ENCODE measurements around the gene VPS16. TPM values are rescaled to one million over a fixed set of nuclear protein-coding genes. Genes with fewer than 3 reads are reported as not detected.
A peak's percentile ranks its signal among the peaks of the same experiment; 100 is the strongest.

Gene VPS16
- total and polyA plus RNA-seq, 2 experiments from 2014 or later: 24.2 to 35.2 TPM

- Histone ChIP-seq H2AFZ (no peak overlapping the region), H3K9me2 (ENCODE audit: insufficient read depth) (no peaks in the 10 kb centered on the region), H3K4me1 (ENCODE audit: insufficient read depth) (peaks cover 6% of the 10 kb centered on the region), H3K36me3 (ENCODE audit: low read depth) (no peaks in the 10 kb centered on the region), H3K4me3 (no peak overlapping the region), H4K20me1 (ENCODE audit: insufficient read depth) (no peaks in the 10 kb centered on the region), H3K27me3 (replicated peaks; ENCODE audit: insufficient read depth) (no peaks in the 10 kb centered on the region), H3K79me2 (ENCODE audit: insufficient read depth) (no peaks in the 10 kb centered on the region), H3K27ac (no peak overlapping the region), H3K9me3 (ENCODE audit: low read depth) (no peaks in the 10 kb centered on the region), H3K4me2 (ENCODE audit: unreplicated experiment) (no peak overlapping the region), H3F3A (ENCODE audit: insufficient read depth) (peaks cover 16% of the 10 kb centered on the region), H3K9ac (no peak overlapping the region)
- no peak for DNase-seq
- 93 to 96% methylated on average over 3 of the region's 3 CpGs for WGBS, 2 experiments (ENCODE audit: low coverage in 1 of 2, low lambda C conversion rate in 2 of 2, missing lambda C conversion rate in 2 of 2)
- in situ Hi-C loops (cut with MboI): no loop called here
- TF ChIP-seq EZH2 (IDR thresholded peaks at IDR 0.05; ENCODE audit: insufficient read depth, poor library complexity, severe bottlenecking) (no peak), EZH2phosphoT487 (IDR thresholded peaks at IDR 0.05; ENCODE audit: insufficient read depth, low read depth) (no peak)
Measured at GRCh38 chr20:2865630-2866029, 25.1 kb downstream of the VPS16 start.

GRCh38 chr20:2866236-2866635 lies 25.7 kb downstream of the VPS16 start:
- DNase-seq: no peak
- 94 to 96% methylated on average over 11 of the region's 11 CpGs for WGBS, 2 experiments (ENCODE audit: low coverage in 1 of 2, low lambda C conversion rate in 2 of 2, missing lambda C conversion rate in 2 of 2)

GRCh38 chr20:2867081-2867864 lies 26.7 kb downstream of the VPS16 start:
- no peak for TF ChIP-seq EZH2phosphoT487 (IDR thresholded peaks at IDR 0.05; ENCODE audit: insufficient read depth, low read depth)
- no peak for TF ChIP-seq EZH2 (IDR thresholded peaks at IDR 0.05; ENCODE audit: insufficient read depth, poor library complexity, severe bottlenecking)
- H3K4me2 ChIP-seq (ENCODE audit: unreplicated experiment): no peak overlapping the region
- H2AFZ ChIP-seq: no peak overlapping the region
- DNase-seq: peak; percentile 4
- no peaks in the 10 kb centered on the region for H4K20me1 ChIP-seq (ENCODE audit: insufficient read depth)
- no peaks in the 10 kb centered on the region for H3K27me3 ChIP-seq (replicated peaks; ENCODE audit: insufficient read depth)
- H3K36me3 ChIP-seq (ENCODE audit: low read depth): no peaks in the 10 kb centered on the region
- H3K4me3 ChIP-seq: no peak overlapping the region
- H3F3A ChIP-seq (ENCODE audit: insufficient read depth): peaks cover 26% of the 10 kb centered on the region
- no peaks in the 10 kb centered on the region for H3K9me2 ChIP-seq (ENCODE audit: insufficient read depth)
- WGBS, 2 experiments (ENCODE audit: low coverage in 1 of 2, low lambda C conversion rate in 2 of 2, missing lambda C conversion rate in 2 of 2): 87 to 89% methylated on average over 12 of the region's 12 CpGs
- H3K27ac ChIP-seq: no peak overlapping the region
- peaks cover 14% of the 10 kb centered on the region for H3K4me1 ChIP-seq (ENCODE audit: insufficient read depth)
- H3K79me2 ChIP-seq (ENCODE audit: insufficient read depth): no peaks in the 10 kb centered on the region
- in situ Hi-C loops (cut with MboI): no loop called here
- H3K9me3 ChIP-seq (ENCODE audit: low read depth): no peaks in the 10 kb centered on the region
- H3K9ac ChIP-seq: no peak overlapping the region

More at GRCh38 chr20:2866236-2866635, 25.7 kb downstream of the VPS16 start:
- Histone ChIP-seq H3K4me3 (no peak overlapping the region), H3K36me3 (ENCODE audit: low read depth) (no peaks in the 10 kb centered on the region), H3K9me2 (ENCODE audit: insufficient read depth) (no peaks in the 10 kb centered on the region), H3K79me2 (ENCODE audit: insufficient read depth) (no peaks in the 10 kb centered on the region), H3K4me2 (ENCODE audit: unreplicated experiment) (no peak overlapping the region), H3K27ac (no peak overlapping the region), H3K9me3 (ENCODE audit: low read depth) (no peaks in the 10 kb centered on the region), H3F3A (ENCODE audit: insufficient read depth) (peaks cover 22% of the 10 kb centered on the region), H3K4me1 (ENCODE audit: insufficient read depth) (peaks cover 12% of the 10 kb centered on the region), H3K27me3 (replicated peaks; ENCODE audit: insufficient read depth) (no peaks in the 10 kb centered on the region), H2AFZ (no peak overlapping the region), H4K20me1 (ENCODE audit: insufficient read depth) (no peaks in the 10 kb centered on the region), H3K9ac (no peak overlapping the region)
- in situ Hi-C loops (cut with MboI): no loop called here
- TF ChIP-seq EZH2phosphoT487 (IDR thresholded peaks at IDR 0.05; ENCODE audit: insufficient read depth, low read depth): no peak
- no peak for TF ChIP-seq EZH2 (IDR thresholded peaks at IDR 0.05; ENCODE audit: insufficient read depth, poor library complexity, severe bottlenecking)

GRCh38 chr20:2869381-2869780 lies 28.8 kb downstream of the VPS16 start:
- Histone ChIP-seq H3K4me2 (ENCODE audit: unreplicated experiment) (no peak overlapping the region), H3K4me1 (ENCODE audit: insufficient read depth) (peaks cover 14% of the 10 kb centered on the region), H3K27me3 (replicated peaks; ENCODE audit: insufficient read depth) (no peaks in the 10 kb centered on the region), H3K9me3 (ENCODE audit: low read depth) (no peaks in the 10 kb centered on the region), H3K9ac (no peak overlapping the region), H4K20me1 (ENCODE audit: insufficient read depth) (no peaks in the 10 kb centered on the region), H2AFZ (no peak overlapping the region), H3K4me3 (no peak overlapping the region), H3K27ac (no peak overlapping the region), H3K36me3 (ENCODE audit: low read depth) (no peaks in the 10 kb centered on the region), H3F3A (ENCODE audit: insufficient read depth) (peaks cover 26% of the 10 kb centered on the region), H3K9me2 (ENCODE audit: insufficient read depth) (no peaks in the 10 kb centered on the region), H3K79me2 (ENCODE audit: insufficient read depth) (peaks cover 9% of the 10 kb centered on the region)
- in situ Hi-C loops (cut with MboI): no loop called here
- DNase-seq: no peak
- no peak for TF ChIP-seq EZH2 (IDR thresholded peaks at IDR 0.05; ENCODE audit: insufficient read depth, poor library complexity, severe bottlenecking)
- TF ChIP-seq EZH2phosphoT487 (IDR thresholded peaks at IDR 0.05; ENCODE audit: insufficient read depth, low read depth): no peak
- 96 to 99% methylated on average over 3 of the region's 3 CpGs for WGBS, 2 experiments (ENCODE audit: low coverage in 1 of 2, low lambda C conversion rate in 2 of 2, missing lambda C conversion rate in 2 of 2)
